GM18907 (cell line): ENCODE data around the gene PPM1M.

Experiments used
- ATAC-seq: cut with Tn5 transposase; IDR thresholded peaks from one replicate; pipeline ENCODE4 v1.9.1; 2021; ENCODE audit warnings: mild to moderate bottlenecking, moderate library complexity; ENCODE audit not compliant: unreplicated experiment

The PPM1M gene

GRCh38 chr3:52229656-52230055 lies 15.9 kb upstream of the PPM1M start:
- ATAC-seq: no peak

GRCh38 chr3:52230461-52230860 lies 15.1 kb upstream of the PPM1M start:
- no peak for ATAC-seq

GRCh38 chr3:52230889-52231499 lies 14.6 kb upstream of the PPM1M start:
- ATAC-seq: no peak

GRCh38 chr3:52231502-52232278 lies 13.9 kb upstream of the PPM1M start:
- no peak for ATAC-seq

- no peak for ATAC-seq
Measured at GRCh38 chr3:52232279-52233107, 13.1 kb upstream of the PPM1M start.

GRCh38 chr3:52233108-52233591 lies 12.4 kb upstream of the PPM1M start:
- ATAC-seq: no peak

- no peak for ATAC-seq
Measured at GRCh38 chr3:52233968-52234367, 11.6 kb upstream of the PPM1M start.

GRCh38 chr3:52234516-52235447 lies 10.8 kb upstream of the PPM1M start:
- ATAC-seq: no peak

GRCh38 chr3:52236424-52236886 lies 9.1 kb upstream of the PPM1M start:
- ATAC-seq: no peak

GRCh38 chr3:52237006-52237656 lies 8.4 kb upstream of the PPM1M start:
- no peak for ATAC-seq

- no peak for ATAC-seq
Measured at GRCh38 chr3:52237657-52238172, 7.8 kb upstream of the PPM1M start.

GRCh38 chr3:52238193-52238760 lies 7.3 kb upstream of the PPM1M start:
- ATAC-seq: peak; percentile 3

- ATAC-seq: peak; percentile 72
Measured at GRCh38 chr3:52238761-52239701, 6.5 kb upstream of the PPM1M start, which contains the start of gene TWF2. TSS of gene TWF2 (minus strand) at chr3:52239158. CDS start at chr3:52239016, 142 bp downstream.

- no peak for ATAC-seq
Measured at GRCh38 chr3:52240059-52240885, 5.3 kb upstream of the PPM1M start.

GRCh38 chr3:52240886-52241370 lies 4.6 kb upstream of the PPM1M start:
- ATAC-seq: no peak

GRCh38 chr3:52242039-52242438 lies 3.5 kb upstream of the PPM1M start:
- ATAC-seq: no peak
